IMR-90 (cell line): ENCODE measurements around the gene SPRY1. TPM values are rescaled to one million over a fixed set of nuclear protein-coding genes. Genes with fewer than 3 reads are reported as not detected.

Experiments used
- ATAC-seq: fragments of 200-7000 bp; cut with Tn5 transposase; 2 replicates; pipeline ENCODE4 v1.9.1; 2020; ENCODE audit warnings: low read depth, mild to moderate bottlenecking, moderate library complexity
- BruUV-seq: library from RNA; stranded (reverse); fragments of 400-500 nt; replicated peaks from 2 replicates; lab custom pipeline; 2021; lab: Mats Ljungman, UMichigan
- CTCF ChIA-PET: fragments of 300-600 bp; formaldehyde crosslinking; extraction: SDS; loops from one replicate; lab custom pipeline; 2021; ENCODE audit warnings: antibody characterized with exemption; lab: Yijun Ruan, JAX
- POLR2A ChIA-PET: fragments of 300-600 bp; sonication (Branson Sonifier 250); formaldehyde crosslinking; loops from one replicate; lab custom pipeline; 2022; ENCODE audit warnings: antibody characterized with exemption; ENCODE audit not compliant: unreplicated experiment; lab: Charles Lee
- DNase-seq: peaks from one replicate; pipeline ENCODE4 v3.0.0; 2013
- H2AFZ ChIP-seq: replicated peaks from 2 replicates; pipeline ENCODE3; 2013; ENCODE audit warnings: low read length, mild to moderate bottlenecking; ENCODE audit not compliant: poor library complexity
- H2AK5ac ChIP-seq: 2 replicates; pipeline ENCODE4 v1.6.1; 2013; ENCODE audit warnings: low read depth, low read length, inconsistent platforms
- H2AK9ac ChIP-seq: replicated peaks from 2 replicates; pipeline ENCODE3; 2013; ENCODE audit warnings: mild to moderate bottlenecking, low read depth, low read length, moderate library complexity; ENCODE audit not compliant: poor library complexity
- H2BK120ac ChIP-seq: 2 replicates; pipeline ENCODE4 v1.6.1; 2013; ENCODE audit warnings: low read depth, low read length, inconsistent platforms
- H2BK15ac ChIP-seq: 3 replicates; pipeline ENCODE4 v1.6.1; 2013; ENCODE audit warnings: low read depth, low read length, inconsistent platforms
- H2BK20ac ChIP-seq: 2 replicates; pipeline ENCODE4 v1.6.1; 2013; ENCODE audit warnings: low read depth, mild to moderate bottlenecking, inconsistent platforms, low read length, moderate library complexity
- H2BK5ac ChIP-seq: 2 replicates; pipeline ENCODE4 v1.6.1; 2013; ENCODE audit warnings: mild to moderate bottlenecking, low read depth, low read length, inconsistent platforms; ENCODE audit not compliant: poor library complexity, severe bottlenecking
- H3K14ac ChIP-seq: replicated peaks from 2 replicates; pipeline ENCODE4 v1.6.1; 2013; ENCODE audit warnings: low read depth, low read length, inconsistent platforms
- H3K18ac ChIP-seq: 2 replicates; pipeline ENCODE4 v1.6.1; 2013; ENCODE audit warnings: low read depth, low read length, control low read depth
- H3K23ac ChIP-seq: 2 replicates; pipeline ENCODE4 v1.6.1; 2013; ENCODE audit warnings: low read depth, low read length, inconsistent platforms
- H3K27ac ChIP-seq: 2 replicates; pipeline ENCODE4 v1.5.1; 2013; ENCODE audit warnings: mild to moderate bottlenecking, control low read depth, low read length; ENCODE audit not compliant: insufficient read depth
- H3K27me3 ChIP-seq: 2 replicates; pipeline ENCODE4 v1.6.1; 2013; ENCODE audit warnings: low read length; ENCODE audit not compliant: control insufficient read depth, insufficient read depth
- H3K36me3 ChIP-seq: 2 replicates; pipeline ENCODE4 v1.6.1; 2013; ENCODE audit warnings: low read length, mixed read lengths; ENCODE audit not compliant: control insufficient read depth, insufficient read depth
- H3K4ac ChIP-seq: 2 replicates; pipeline ENCODE4 v1.6.1; 2013; ENCODE audit warnings: low read depth, low read length, inconsistent platforms
- H3K4me1 ChIP-seq: 2 replicates; pipeline ENCODE4 v1.6.1; 2013; ENCODE audit warnings: low read length, mixed read lengths; ENCODE audit not compliant: control insufficient read depth, insufficient read depth
- H3K4me2 ChIP-seq: 2 replicates; pipeline ENCODE4 v1.6.1; 2013; ENCODE audit warnings: low read depth, mild to moderate bottlenecking, control low read depth, low read length, moderate library complexity
- H3K4me3 ChIP-seq: 2 replicates; pipeline ENCODE4 v1.5.1; 2013; ENCODE audit warnings: low read depth, mild to moderate bottlenecking, control low read depth, low read length, moderate library complexity; ENCODE audit not compliant: insufficient read depth
- H3K56ac ChIP-seq: 2 replicates; pipeline ENCODE4 v1.6.1; 2013; ENCODE audit warnings: low read length, inconsistent platforms; ENCODE audit not compliant: insufficient read depth; ENCODE audit errors: extremely low read depth
- H3K79me1 ChIP-seq, 2 experiments: 2 replicates each; pipeline ENCODE4 v1.6.1; 2013; ENCODE audit warnings: low read length in 2 of 2, inconsistent platforms in 1 of 2, low read depth in 1 of 2
- H3K9ac ChIP-seq: 2 replicates; pipeline ENCODE4 v1.6.1; 2013; ENCODE audit warnings: low read depth, low read length, control low read depth
- H3K9me1 ChIP-seq: 2 replicates; pipeline ENCODE4 v1.6.1; 2013; ENCODE audit warnings: low read length, inconsistent platforms; ENCODE audit not compliant: insufficient read depth
- H3K9me3 ChIP-seq: 2 replicates; pipeline ENCODE4 v1.6.1; 2013; ENCODE audit warnings: low read length; ENCODE audit not compliant: control insufficient read depth, insufficient read depth
- H4K20me1 ChIP-seq: 2 replicates; pipeline ENCODE4 v1.6.1; 2013; ENCODE audit warnings: low read length, inconsistent platforms; ENCODE audit not compliant: insufficient read depth
- H4K5ac ChIP-seq: 2 replicates; pipeline ENCODE4 v1.6.1; 2013; ENCODE audit warnings: mild to moderate bottlenecking, low read depth, low read length, control low read depth
- H4K8ac ChIP-seq, 2 experiments: 2 replicates each; pipeline ENCODE4 v1.6.1; 2013; ENCODE audit warnings: low read depth in 2 of 2, low read length in 2 of 2, control low read depth in 1 of 2, inconsistent platforms in 1 of 2
- H4K91ac ChIP-seq: 2 replicates; pipeline ENCODE4 v1.6.1; 2013; ENCODE audit warnings: low read depth, low read length, inconsistent platforms; ENCODE audit not compliant: insufficient read depth
- CEBPB ChIP-seq: IDR thresholded peaks from 2 replicates; pipeline ENCODE4 v1.6.1; 2012; ENCODE audit warnings: low read depth, low read length, improper control_type of control experiment
- RCOR1 ChIP-seq: IDR thresholded peaks from 2 replicates; pipeline ENCODE4 v1.6.1; 2012; ENCODE audit warnings: mild to moderate bottlenecking, low read length, improper control_type of control experiment; ENCODE audit not compliant: insufficient replicate concordance
- WGBS, 2 experiments: methylation state at CpG; one replicate each; pipeline versions ENCODE4 v1.1.5 to v1.1.7; 2013; ENCODE audit warnings: missing lambda C conversion rate in 2 of 2; ENCODE audit not compliant: insufficient read length in 1 of 2; ENCODE audit errors: extremely low coverage in 2 of 2; 5-methylcytosine and 5-hydroxymethylcytosine counted together
- dilution Hi-C: fragments of 300-500 bp; cut with HindIII; formaldehyde crosslinking; loops from one replicate; pipeline ENCODE4 v1.14.3; 2018; ENCODE audit warnings: low sequenced_read_pairs; ENCODE audit not compliant: unreplicated experiment
- in situ Hi-C: fragments of 300-500 bp; cut with MboI; formaldehyde crosslinking; loops from 3 replicates; pipeline ENCODE4 v1.14.3; 2019; ENCODE audit warnings: low sequenced_read_pairs, inconsistent platforms, mixed read lengths
- intact Hi-C: fragments of 100-400 bp; cut with micrococcal nuclease; formaldehyde crosslinking; loops from 2 replicates; pipeline ENCODE4 v1.10.0; 2022
- polyA plus RNA-seq, 3 experiments: library from polyadenylated mRNA; depleted of rRNA; stranded (reverse); fragments of >200 nt; gene quantifications; 2 replicates each; pipeline ENCODE4 v1.2.3, GENCODE V29; 2012; ENCODE audit warnings: low replicate concordance in 1 of 3
- total RNA-seq: library from RNA; depleted of rRNA; stranded (reverse); fragments of >200 nt; gene quantifications from 2 replicates; pipeline ENCODE4 v1.2.3, GENCODE V29; 2012

The SPRY1 gene
- total and polyA plus RNA-seq, 2 of the 4 experiments (the other 2 are of a cell fraction) = 1.4 to 2.2 TPM

DNA sequence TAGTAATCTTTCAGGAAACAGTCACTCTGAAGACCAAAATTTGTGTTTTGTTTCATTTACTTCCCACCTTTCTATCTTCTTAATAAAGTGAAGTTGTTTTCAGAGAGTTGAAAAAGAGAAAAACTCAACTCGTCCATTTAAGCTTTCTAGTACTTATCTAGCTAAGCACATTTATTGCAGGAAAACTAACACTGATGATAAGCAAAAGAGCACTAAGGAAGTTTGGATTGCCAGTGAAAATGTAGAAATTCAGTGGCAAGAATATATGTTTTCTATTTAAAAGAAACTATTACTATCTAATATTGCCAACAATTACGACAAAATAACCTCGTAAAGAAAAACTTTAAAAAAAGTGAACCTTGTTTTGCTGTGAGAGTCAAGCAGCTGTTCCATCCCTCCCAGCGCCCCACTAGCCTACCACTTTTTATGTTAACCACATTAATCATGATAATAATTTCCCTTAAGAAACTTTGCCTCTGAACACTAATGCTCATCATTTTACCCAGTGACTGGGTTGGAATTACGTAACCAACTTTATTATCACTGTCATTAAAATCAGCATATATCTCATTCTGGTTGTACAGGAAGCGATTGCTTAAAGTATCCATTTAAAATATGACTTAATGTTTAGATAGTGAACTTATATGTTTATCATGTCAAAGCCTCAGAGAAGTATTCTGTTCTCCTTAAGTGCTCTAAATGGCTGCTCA, 24.8 kb downstream of the SPRY1 start:
- CTCF ChIA-PET = no interaction called here
- peak; percentile 63 for ATAC-seq
- Histone ChIP-seq H3K4me1 (peaks cover 4% of the 10 kb centered on the region), H4K20me1 (no peaks in the 10 kb centered on the region), H3K27me3 (no peaks in the 10 kb centered on the region), H4K5ac (no peak overlapping the region), H2AK9ac (no peak overlapping the region), H3K56ac (no peak overlapping the region), H2AK5ac (no peak overlapping the region), H3K79me1 (no peaks in the 10 kb centered on the region), H3K14ac (no peak overlapping the region), H3K4me3 (no peak overlapping the region), H2BK20ac (no peak overlapping the region), H2AFZ (no peak overlapping the region), H2BK15ac (no peak overlapping the region), H2BK120ac (no peak overlapping the region), H2BK5ac (no peak overlapping the region), H3K9ac (no peak overlapping the region), H4K91ac (no peak overlapping the region), H3K4me2 (peak overlapping the region; percentile 15), H3K23ac (no peak overlapping the region), H4K8ac (no peak overlapping the region), H3K9me1 (no peaks in the 10 kb centered on the region), H3K9me3 (no peaks in the 10 kb centered on the region), H3K18ac (no peak overlapping the region), H3K4ac (no peak overlapping the region), H3K36me3 (no peaks in the 10 kb centered on the region), H3K27ac (peak overlapping the region; percentile 34; the same call in 1 of the 2 replicates)
- dilution Hi-C loops (no loop called here), in situ Hi-C loops (no loop called here), intact Hi-C loops (no loop called here)
- TF ChIP-seq RCOR1 = no peak
- peak; percentile 83 for TF ChIP-seq CEBPB
- no TSS peak for BruUV-seq
- no CpG with 5 or more reads among the region's 6 CpGs for WGBS, 2 experiments
- POLR2A ChIA-PET = interaction anchor here (0.6 kb wide), 1 partner anchor 232 kb away, joined by 3 read pairs; no protein-coding TSS in a partner anchor
- DNase-seq = peak; percentile 74
